Activated CD4-positive, alpha-beta T cell treated with anti-CD3 and anti-CD28 coated beads, Interleukin-2, amount 10 ng/mL, durations not matched to agents 7 days and 5 days (primary cell): Measurements from ENCODE around the gene NUAK1. TPM values are rescaled to one million over a fixed set of nuclear protein-coding genes. Genes with fewer than 3 reads are reported as not detected.

Experiments used
- CTCF ChIA-PET: fragments of 350-600 bp; sonication (Branson Sonifier 250); formaldehyde crosslinking; loops from one replicate; lab custom pipeline; 2021; ENCODE audit warnings: antibody characterized with exemption; lab: Charles Lee
- POLR2A ChIA-PET: fragments of 350-600 bp; sonication (Branson Sonifier 250); formaldehyde crosslinking; loops from one replicate; lab custom pipeline; 2021; ENCODE audit warnings: antibody characterized with exemption; lab: Charles Lee
- DNase-seq: peaks from one replicate; pipeline ENCODE4 v3.0.0-alpha.2; 2020
- H3K27ac Mint-ChIP-seq: one replicate; pipeline ENCODE4 v1.8.0; 2021; ENCODE audit warnings: mild to moderate bottlenecking, moderate library complexity, mixed read lengths
- H3K27me3 Mint-ChIP-seq: one replicate; pipeline ENCODE4 v1.8.0; 2021; ENCODE audit warnings: mixed read lengths
- H3K36me3 Mint-ChIP-seq: one replicate; pipeline ENCODE4 v1.8.0; 2021; ENCODE audit warnings: low read depth, mixed read lengths
- H3K4me1 Mint-ChIP-seq: one replicate; pipeline ENCODE4 v1.8.0; 2021; ENCODE audit warnings: mixed read lengths
- H3K4me3 Mint-ChIP-seq: one replicate; pipeline ENCODE4 v1.8.0; 2021; ENCODE audit warnings: mild to moderate bottlenecking, moderate library complexity, mixed read lengths
- H3K9me3 Mint-ChIP-seq: one replicate; pipeline ENCODE4 v1.8.0; 2021; ENCODE audit warnings: mixed read lengths
- total RNA-seq, 2 experiments: library from RNA; stranded (reverse); gene quantifications; one replicate each; pipeline ENCODE4 v1.2.3, GENCODE V29; 2021

The NUAK1 gene
- total RNA-seq, 2 experiments from 2014 or later: not detected

- peaks cover 7% of the 10 kb centered on the region for H3K27me3 Mint-ChIP-seq
- POLR2A ChIA-PET: no interaction called here
- H3K27ac Mint-ChIP-seq: no peak overlapping the region
- H3K9me3 Mint-ChIP-seq: no peaks in the 10 kb centered on the region
- DNase-seq: no peak
- CTCF ChIA-PET: no interaction called here
- H3K4me3 Mint-ChIP-seq: no peak overlapping the region
- H3K36me3 Mint-ChIP-seq: no peaks in the 10 kb centered on the region
- H3K4me1 Mint-ChIP-seq: no peaks in the 10 kb centered on the region
Measured at GRCh38 chr12:106066726-106067325, 71.9 kb downstream of the NUAK1 start.

GRCh38 chr12:106066051-106066705, 72.6 kb downstream of the NUAK1 start:
- DNase-seq: no peak
- Mint-ChIP-seq H3K4me1 (no peaks in the 10 kb centered on the region), H3K36me3 (no peaks in the 10 kb centered on the region), H3K4me3 (no peak overlapping the region), H3K27me3 (peaks cover 10% of the 10 kb centered on the region), H3K27ac (no peak overlapping the region), H3K9me3 (no peaks in the 10 kb centered on the region)
- CTCF ChIA-PET: no interaction called here
- POLR2A ChIA-PET: no interaction called here

- peaks cover 10% of the 10 kb centered on the region for H3K27me3 Mint-ChIP-seq
- H3K9me3 Mint-ChIP-seq: no peaks in the 10 kb centered on the region
- no peaks in the 10 kb centered on the region for H3K4me1 Mint-ChIP-seq
- DNase-seq: no peak
- CTCF ChIA-PET: no interaction called here
- no peaks in the 10 kb centered on the region for H3K36me3 Mint-ChIP-seq
- POLR2A ChIA-PET: no interaction called here
- no peak overlapping the region for H3K4me3 Mint-ChIP-seq
- H3K27ac Mint-ChIP-seq: no peak overlapping the region
Measured at GRCh38 chr12:106065506-106065905, 73.2 kb downstream of the NUAK1 start.

- POLR2A ChIA-PET: no interaction called here
- Mint-ChIP-seq H3K4me3 (no peak overlapping the region), H3K36me3 (no peaks in the 10 kb centered on the region), H3K9me3 (no peaks in the 10 kb centered on the region), H3K4me1 (no peaks in the 10 kb centered on the region), H3K27ac (no peak overlapping the region), H3K27me3 (peaks cover 8% of the 10 kb centered on the region)
- DNase-seq: no peak
- CTCF ChIA-PET: no interaction called here
Measured at GRCh38 chr12:106064721-106065021, 74.1 kb downstream of the NUAK1 start.

- Mint-ChIP-seq H3K4me3 (no peak overlapping the region), H3K36me3 (no peaks in the 10 kb centered on the region), H3K4me1 (no peaks in the 10 kb centered on the region), H3K27ac (no peak overlapping the region), H3K9me3 (no peaks in the 10 kb centered on the region), H3K27me3 (peaks cover 7% of the 10 kb centered on the region)
- CTCF ChIA-PET: no interaction called here
- POLR2A ChIA-PET: no interaction called here
- DNase-seq: no peak
Measured at GRCh38 chr12:106063826-106064720, 74.7 kb downstream of the NUAK1 start.

- CTCF ChIA-PET: no interaction called here
- H3K4me1 Mint-ChIP-seq: no peaks in the 10 kb centered on the region
- no peak overlapping the region for H3K4me3 Mint-ChIP-seq
- H3K9me3 Mint-ChIP-seq: no peaks in the 10 kb centered on the region
- POLR2A ChIA-PET: no interaction called here
- DNase-seq: no peak
- H3K27ac Mint-ChIP-seq: no peak overlapping the region
- H3K27me3 Mint-ChIP-seq: peaks cover 7% of the 10 kb centered on the region
- H3K36me3 Mint-ChIP-seq: no peaks in the 10 kb centered on the region
Measured at GRCh38 chr12:106062693-106063092, 76.1 kb downstream of the NUAK1 start.

GRCh38 chr12:106058256-106059182, 80.2 kb downstream of the NUAK1 start:
- DNase-seq: no peak
- Mint-ChIP-seq H3K4me1 (no peaks in the 10 kb centered on the region), H3K4me3 (no peak overlapping the region), H3K27me3 (peaks cover 12% of the 10 kb centered on the region), H3K9me3 (peaks cover 5% of the 10 kb centered on the region), H3K36me3 (no peaks in the 10 kb centered on the region), H3K27ac (no peak overlapping the region)
- ChIA-PET CTCF (interaction anchor here (1.1 kb wide), 1 partner anchor 10 kb away, joined by 3 read pairs; no protein-coding TSS in a partner anchor), POLR2A (no interaction called here)

GRCh38 chr12:106054049-106054448, 84.7 kb downstream of the NUAK1 start:
- POLR2A ChIA-PET: no interaction called here
- Mint-ChIP-seq H3K27me3 (peaks cover 7% of the 10 kb centered on the region), H3K27ac (no peak overlapping the region), H3K36me3 (no peaks in the 10 kb centered on the region), H3K9me3 (peaks cover 5% of the 10 kb centered on the region), H3K4me1 (no peaks in the 10 kb centered on the region), H3K4me3 (no peak overlapping the region)
- DNase-seq: no peak
- CTCF ChIA-PET: no interaction called here

GRCh38 chr12:106051853-106052531, 86.8 kb downstream of the NUAK1 start:
- Mint-ChIP-seq H3K4me3 (no peak overlapping the region), H3K4me1 (no peaks in the 10 kb centered on the region), H3K27ac (no peak overlapping the region), H3K9me3 (peaks cover 5% of the 10 kb centered on the region), H3K27me3 (peaks cover 7% of the 10 kb centered on the region), H3K36me3 (no peaks in the 10 kb centered on the region)
- ChIA-PET POLR2A (no interaction called here), CTCF (no interaction called here)
- no peak for DNase-seq

- ChIA-PET CTCF (no interaction called here), POLR2A (no interaction called here)
- Mint-ChIP-seq H3K4me1 (no peaks in the 10 kb centered on the region), H3K4me3 (no peak overlapping the region), H3K27ac (no peak overlapping the region), H3K36me3 (no peaks in the 10 kb centered on the region), H3K9me3 (no peaks in the 10 kb centered on the region), H3K27me3 (peaks cover 8% of the 10 kb centered on the region)
- DNase-seq: no peak
Measured at GRCh38 chr12:106049546-106049945, 89.2 kb downstream of the NUAK1 start.

- Mint-ChIP-seq H3K4me3 (no peak overlapping the region), H3K27ac (no peak overlapping the region), H3K9me3 (no peaks in the 10 kb centered on the region), H3K27me3 (peaks cover 8% of the 10 kb centered on the region), H3K4me1 (no peaks in the 10 kb centered on the region), H3K36me3 (no peaks in the 10 kb centered on the region)
- POLR2A ChIA-PET: no interaction called here
- CTCF ChIA-PET: no interaction called here
- DNase-seq: no peak
Measured at GRCh38 chr12:106049105-106049504, 89.6 kb downstream of the NUAK1 start.

GRCh38 chr12:106048676-106049075, 90.1 kb downstream of the NUAK1 start:
- Mint-ChIP-seq H3K27ac (no peak overlapping the region), H3K9me3 (no peaks in the 10 kb centered on the region), H3K27me3 (peaks cover 5% of the 10 kb centered on the region), H3K36me3 (no peaks in the 10 kb centered on the region), H3K4me1 (no peaks in the 10 kb centered on the region), H3K4me3 (no peak overlapping the region)
- ChIA-PET POLR2A (no interaction called here), CTCF (interaction anchor here (1.0 kb wide), 1 partner anchor 10 kb away, joined by 3 read pairs; no protein-coding TSS in a partner anchor)
- DNase-seq: no peak
